Skeletal muscle satellite cell (primary cell): ENCODE results near the gene CPOX.

Experiments
- H3K27me3 ChIP-seq: 2 replicates; pipeline ENCODE4 v1.7.0; 2013; ENCODE audit warnings: low read length; ENCODE audit not compliant: control insufficient read depth, insufficient read depth
- H3K36me3 ChIP-seq: 2 replicates; pipeline ENCODE4 v1.7.0; 2013; ENCODE audit warnings: mild to moderate bottlenecking, control low read depth, low read length; ENCODE audit not compliant: insufficient read depth
- H3K4me1 ChIP-seq: 2 replicates; pipeline ENCODE4 v1.7.0; 2013; ENCODE audit warnings: low read length; ENCODE audit not compliant: control insufficient read depth, insufficient read depth
- H3K4me2 ChIP-seq: 2 replicates; pipeline ENCODE4 v1.7.0; 2013; ENCODE audit warnings: mild to moderate bottlenecking, low read length
- H3K4me3 ChIP-seq: 2 replicates; pipeline ENCODE4 v1.7.0; 2013; ENCODE audit warnings: low read length
- H3K9ac ChIP-seq: 2 replicates; pipeline ENCODE4 v1.7.0; 2013; ENCODE audit warnings: mild to moderate bottlenecking, low read depth, low read length, moderate library complexity
- H3K9me3 ChIP-seq: replicated peaks from 2 replicates; pipeline ENCODE4 v1.7.0; 2013; ENCODE audit warnings: mild to moderate bottlenecking, control low read depth, low read length

CPOX gene

DNA sequence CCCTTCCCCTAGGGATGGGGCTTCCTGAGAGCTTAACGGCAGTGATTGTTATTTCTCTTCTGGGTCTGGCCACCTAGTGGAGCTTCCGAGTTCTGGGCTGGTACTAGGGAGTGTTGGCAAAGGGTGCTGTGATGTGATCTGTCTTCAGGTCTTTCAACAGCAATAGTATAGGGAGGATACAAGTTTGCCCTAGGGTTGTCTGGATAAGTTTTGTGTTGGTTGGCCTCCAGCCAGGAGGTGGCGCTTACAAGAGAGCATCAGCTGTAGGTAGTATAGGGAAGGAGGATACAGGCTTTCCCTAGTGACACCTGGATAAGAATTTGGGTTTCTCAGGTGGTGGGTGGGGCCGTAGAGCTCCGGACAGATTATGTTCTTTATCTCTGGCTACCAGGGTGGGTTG lies 19.2 kb upstream of the CPOX start:
- H3K36me3 ChIP-seq = no peaks in the 10 kb centered on the region
- no peaks in the 10 kb centered on the region for H3K9me3 ChIP-seq
- H3K9ac ChIP-seq = no peak overlapping the region
- H3K4me2 ChIP-seq = no peak overlapping the region
- H3K27me3 ChIP-seq = no peaks in the 10 kb centered on the region
- no peaks in the 10 kb centered on the region for H3K4me1 ChIP-seq
- no peak overlapping the region for H3K4me3 ChIP-seq

DNA sequence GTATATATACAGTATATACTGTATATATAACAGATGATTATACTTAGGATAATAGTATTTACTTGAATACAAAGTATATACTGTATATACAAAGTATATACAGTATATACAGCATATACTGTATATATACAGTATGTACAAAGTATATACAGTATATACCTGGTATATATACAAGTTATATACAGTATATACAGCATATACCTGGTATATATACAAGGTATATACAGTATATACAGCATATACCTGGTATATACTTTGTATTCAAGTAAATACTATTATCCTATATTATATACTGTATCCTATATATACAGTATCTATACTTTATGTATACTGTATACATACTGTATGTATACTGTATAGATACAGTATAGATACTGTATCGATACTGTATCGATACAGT lies 14.6 kb upstream of the CPOX start:
- H3K36me3 ChIP-seq = no peaks in the 10 kb centered on the region
- no peaks in the 10 kb centered on the region for H3K27me3 ChIP-seq
- H3K4me2 ChIP-seq = no peak overlapping the region
- H3K4me3 ChIP-seq = no peak overlapping the region
- H3K9ac ChIP-seq = no peak overlapping the region
- H3K4me1 ChIP-seq = no peaks in the 10 kb centered on the region
- no peaks in the 10 kb centered on the region for H3K9me3 ChIP-seq

DNA sequence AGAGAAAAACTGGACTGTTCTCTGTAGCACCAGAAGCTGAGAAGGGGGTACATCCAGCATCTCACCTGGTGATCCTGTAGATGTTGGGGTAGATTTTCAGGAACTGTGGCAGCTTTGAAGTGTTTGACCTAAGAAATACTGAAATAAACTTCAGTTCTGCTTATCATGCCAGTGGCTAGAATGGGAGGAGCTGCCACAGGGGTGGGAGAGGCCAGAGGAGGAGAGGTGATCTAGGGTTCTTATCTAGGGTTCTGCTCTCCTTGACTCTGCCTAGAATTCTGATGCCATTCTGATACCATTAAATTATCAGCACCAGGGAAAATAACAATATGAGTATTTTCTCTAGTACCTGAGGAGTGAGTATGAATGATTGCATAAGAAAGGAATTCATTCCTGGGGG lies 10.2 kb upstream of the CPOX start:
- H3K27me3 ChIP-seq = no peaks in the 10 kb centered on the region
- no peak overlapping the region for H3K9ac ChIP-seq

DNA sequence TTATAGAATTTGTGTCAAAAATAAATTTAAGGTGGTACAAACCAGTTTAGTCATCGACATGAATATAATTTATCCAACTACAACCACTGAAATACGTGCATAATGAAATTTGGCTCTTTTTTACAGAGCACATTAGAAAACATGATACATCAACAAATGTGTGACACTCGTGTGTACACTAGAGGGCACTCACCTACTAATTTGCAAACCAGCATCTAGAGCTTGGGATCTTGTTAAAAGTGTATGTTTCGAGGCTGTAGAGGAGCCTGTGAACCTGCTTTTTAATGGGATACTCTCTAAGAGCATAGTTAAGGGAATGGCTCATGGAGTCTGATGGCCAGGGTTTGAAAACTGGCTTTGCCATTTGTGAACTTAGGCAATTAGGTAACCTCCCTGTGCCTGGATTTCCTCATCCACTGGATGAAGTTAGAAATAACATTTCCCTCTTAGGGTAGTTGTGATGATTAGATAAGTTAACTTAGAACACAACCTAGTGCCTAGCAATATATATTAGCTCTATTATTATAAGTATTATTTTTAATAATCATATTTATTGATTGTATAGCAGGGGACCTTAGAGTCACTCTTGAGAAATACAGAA lies 8.8 kb upstream of the CPOX start:
- Histone ChIP-seq H3K36me3 (no peaks in the 10 kb centered on the region), H3K9ac (no peak overlapping the region), H3K4me3 (no peak overlapping the region), H3K9me3 (no peaks in the 10 kb centered on the region), H3K27me3 (no peaks in the 10 kb centered on the region), H3K4me2 (no peak overlapping the region), H3K4me1 (no peaks in the 10 kb centered on the region)

More for the DNA sequence above, 10.2 kb upstream of the CPOX start:
- no peaks in the 10 kb centered on the region for H3K4me1 ChIP-seq
- H3K4me2 ChIP-seq = no peak overlapping the region
- no peak overlapping the region for H3K4me3 ChIP-seq
- no peaks in the 10 kb centered on the region for H3K9me3 ChIP-seq
- no peaks in the 10 kb centered on the region for H3K36me3 ChIP-seq

DNA sequence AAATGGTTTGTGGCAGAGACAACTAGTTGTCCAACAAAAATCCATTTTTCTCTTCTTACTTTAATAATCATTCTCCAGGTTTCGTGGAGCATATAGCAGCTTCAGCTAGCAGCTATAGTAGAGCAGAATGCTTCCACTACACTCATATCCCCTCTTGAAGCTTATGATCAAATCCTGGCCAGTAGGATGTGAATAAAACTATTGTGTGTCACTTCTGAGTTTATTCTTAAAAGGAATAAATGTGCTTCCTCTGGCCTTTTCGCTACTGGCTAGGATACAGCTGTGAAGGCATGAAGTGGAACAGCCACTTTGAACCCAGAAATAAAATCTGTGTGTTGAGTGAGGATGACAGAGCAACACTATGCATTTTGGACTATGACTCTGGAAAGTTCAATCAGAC lies 7.8 kb upstream of the CPOX start:
- no peaks in the 10 kb centered on the region for H3K9me3 ChIP-seq
- no peak overlapping the region for H3K9ac ChIP-seq
- no peaks in the 10 kb centered on the region for H3K36me3 ChIP-seq
- no peaks in the 10 kb centered on the region for H3K4me1 ChIP-seq
- H3K27me3 ChIP-seq = no peaks in the 10 kb centered on the region
- no peak overlapping the region for H3K4me2 ChIP-seq
- no peak overlapping the region for H3K4me3 ChIP-seq

DNA sequence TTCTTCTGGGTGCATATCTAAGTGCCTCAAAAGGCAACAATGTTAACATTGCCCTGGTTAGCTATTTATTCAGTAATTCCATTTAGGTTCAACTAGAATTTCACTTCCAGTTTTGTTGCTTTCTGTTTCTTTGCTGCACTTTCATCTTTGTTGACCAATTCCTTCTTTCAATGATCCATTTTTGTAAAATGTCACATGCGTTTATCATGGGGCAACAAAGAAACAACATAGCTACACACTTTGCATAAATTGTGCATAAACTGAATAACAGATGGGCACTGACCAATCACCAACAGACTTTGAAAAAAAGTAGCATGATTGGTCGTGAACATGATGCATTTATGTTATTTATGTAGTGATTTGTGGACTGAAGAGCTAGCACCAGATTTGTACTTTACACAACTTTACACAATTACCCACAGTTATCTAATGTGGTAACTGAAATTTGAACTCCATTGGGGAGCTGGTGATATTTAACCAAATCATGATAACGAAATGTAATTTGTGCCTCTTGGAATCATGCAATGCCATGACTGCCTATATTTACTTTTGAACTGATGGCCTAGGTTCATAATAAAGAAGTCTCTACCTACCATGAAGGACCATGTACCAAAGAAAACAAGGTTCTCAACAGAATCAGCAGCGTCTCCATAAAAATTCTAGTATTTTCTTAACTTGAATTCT lies 7.1 kb upstream of the CPOX start:
- Histone ChIP-seq H3K9me3 (no peaks in the 10 kb centered on the region), H3K4me3 (no peak overlapping the region), H3K4me1 (no peaks in the 10 kb centered on the region), H3K27me3 (no peaks in the 10 kb centered on the region), H3K9ac (no peak overlapping the region), H3K36me3 (no peaks in the 10 kb centered on the region), H3K4me2 (no peak overlapping the region)

- Histone ChIP-seq H3K9me3 (no peaks in the 10 kb centered on the region), H3K9ac (no peak overlapping the region), H3K4me2 (no peak overlapping the region), H3K4me3 (no peak overlapping the region), H3K27me3 (no peaks in the 10 kb centered on the region), H3K36me3 (no peaks in the 10 kb centered on the region), H3K4me1 (no peaks in the 10 kb centered on the region)
Measured at GRCh38 chr3:98599647-98600411, 6.4 kb upstream of the CPOX start.

- Histone ChIP-seq H3K9ac (no peak overlapping the region), H3K36me3 (no peaks in the 10 kb centered on the region), H3K4me3 (no peak overlapping the region), H3K4me2 (no peak overlapping the region), H3K4me1 (no peaks in the 10 kb centered on the region), H3K27me3 (no peaks in the 10 kb centered on the region), H3K9me3 (no peaks in the 10 kb centered on the region)
Measured at GRCh38 chr3:98598492-98598891, 5.1 kb upstream of the CPOX start.

DNA sequence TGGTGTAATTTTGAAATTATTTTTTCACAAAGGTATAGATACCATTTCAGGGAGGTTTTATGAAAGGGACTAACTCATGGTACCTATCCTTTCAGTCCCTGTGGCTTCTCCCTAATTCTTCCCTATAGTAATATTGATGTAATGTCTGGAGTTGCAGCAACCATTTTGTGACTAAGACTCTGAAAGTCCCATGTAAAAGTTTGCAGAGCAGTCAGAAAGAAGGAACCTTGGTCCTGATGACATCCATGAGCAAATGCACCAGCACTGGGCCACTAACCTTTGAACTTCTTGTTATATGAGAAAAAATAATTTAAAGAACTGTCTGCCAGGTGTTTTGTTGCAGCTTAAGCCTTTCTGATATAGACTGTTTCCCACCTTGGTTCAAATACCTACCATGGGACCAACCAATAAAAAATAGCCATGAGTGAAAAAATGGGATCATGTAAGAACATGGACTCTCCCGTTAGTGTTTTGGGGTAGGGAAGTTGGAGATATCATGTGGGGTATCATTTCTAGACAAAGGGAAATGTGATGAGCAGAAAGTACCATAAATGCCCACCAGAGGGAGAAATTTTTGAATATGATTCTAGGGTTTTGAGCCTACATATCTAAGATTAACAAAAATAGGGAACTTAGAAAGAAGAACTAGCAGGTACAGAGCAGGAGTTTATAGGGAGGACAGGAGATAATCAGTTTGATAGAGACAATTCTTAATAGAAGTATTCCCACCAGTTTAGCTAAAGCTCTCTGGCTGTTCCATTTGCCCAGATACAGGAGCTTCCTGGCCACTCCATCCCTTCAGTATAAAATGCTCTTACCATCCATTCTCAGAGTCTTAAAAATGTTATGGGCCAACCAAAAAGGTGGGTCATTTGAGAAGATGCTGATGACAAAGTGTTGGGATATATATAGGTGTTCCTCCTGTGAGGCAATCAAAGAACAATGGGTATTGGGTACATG lies 3.4 kb upstream of the CPOX start:
- Histone ChIP-seq H3K9ac (no peak overlapping the region), H3K4me3 (no peak overlapping the region), H3K4me1 (no peaks in the 10 kb centered on the region), H3K36me3 (no peaks in the 10 kb centered on the region), H3K27me3 (no peaks in the 10 kb centered on the region), H3K4me2 (no peak overlapping the region), H3K9me3 (no peaks in the 10 kb centered on the region)

DNA sequence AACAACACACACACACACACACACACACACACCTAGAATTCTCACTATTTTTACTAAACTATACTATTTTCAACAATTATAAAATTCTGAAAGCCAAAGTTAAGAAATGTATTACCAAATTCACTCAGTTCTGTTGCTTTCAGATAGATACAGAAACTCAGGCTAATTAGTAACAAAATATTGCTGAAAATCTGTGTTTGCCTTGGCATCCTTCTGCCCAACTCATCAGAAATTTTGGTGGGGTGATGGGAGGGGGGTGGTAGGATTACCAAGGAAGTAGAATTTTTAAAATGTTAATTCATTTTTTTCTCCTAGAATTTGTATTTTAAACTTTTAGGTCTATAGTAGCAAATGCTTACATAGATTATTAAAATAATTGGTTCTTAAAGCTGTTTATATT lies 2.7 kb upstream of the CPOX start:
- Histone ChIP-seq H3K36me3 (no peaks in the 10 kb centered on the region), H3K9ac (no peak overlapping the region), H3K27me3 (no peaks in the 10 kb centered on the region), H3K4me2 (no peak overlapping the region), H3K4me3 (no peak overlapping the region), H3K9me3 (no peaks in the 10 kb centered on the region), H3K4me1 (no peaks in the 10 kb centered on the region)

GRCh38 chr3:98594628-98595324 lies 1.4 kb upstream of the CPOX start:
- no peaks in the 10 kb centered on the region for H3K4me1 ChIP-seq
- no peak overlapping the region for H3K9ac ChIP-seq
- peaks cover 2% of the 10 kb centered on the region for H3K36me3 ChIP-seq
- no peaks in the 10 kb centered on the region for H3K9me3 ChIP-seq
- no peak overlapping the region for H3K4me3 ChIP-seq
- H3K27me3 ChIP-seq = no peaks in the 10 kb centered on the region
- no peak overlapping the region for H3K4me2 ChIP-seq
